Measurements from ENCODE around the gene FBXL19.

- TF ChIP-seq CTCF (IDR thresholded peaks at IDR 0.05) (no peak), EZH2 (IDR thresholded peaks at IDR 0.05; ENCODE audit: borderline replicate concordance, insufficient read depth, low read depth, low read length, poor library complexity, severe bottlenecking) (no peak)
Measured at GRCh38 chr16:30942426-30942806, 19.0 kb downstream of the FBXL19 start.

Data from B cell (primary cell).